Neuronal stem cell (in vitro differentiated cells): ENCODE data around the gene TAPT1.
A peak's percentile ranks its signal among the peaks of the same experiment; 100 is the strongest.

ENCODE experiments used
- DNase-seq: peaks from one replicate; pipeline ENCODE4 v3.0.0-alpha.2; 2013; ENCODE audit warnings: low spot score
- H2AFZ ChIP-seq: one replicate; pipeline ENCODE4 v1.6.1; 2013; ENCODE audit warnings: mild to moderate bottlenecking, low read length, inconsistent platforms
- H2AK5ac ChIP-seq: 2 replicates; pipeline ENCODE4 v1.6.1; 2013; ENCODE audit warnings: low read depth, mild to moderate bottlenecking, inconsistent platforms, low read length, moderate library complexity, mixed read lengths
- H2BK120ac ChIP-seq: 2 replicates; pipeline ENCODE4 v1.6.1; 2013; ENCODE audit warnings: low read depth, mild to moderate bottlenecking, inconsistent platforms, low read length, moderate library complexity, mixed read lengths
- H2BK12ac ChIP-seq: one replicate; pipeline ENCODE4 v1.6.1; 2013; ENCODE audit warnings: low read length, inconsistent platforms
- H2BK15ac ChIP-seq: 2 replicates; pipeline ENCODE4 v1.6.1; 2013; ENCODE audit warnings: mild to moderate bottlenecking, low read length, inconsistent platforms, mixed read lengths
- H2BK5ac ChIP-seq: one replicate; pipeline ENCODE4 v1.6.1; 2013; ENCODE audit warnings: inconsistent platforms, mild to moderate bottlenecking, low read length, moderate library complexity
- H3K14ac ChIP-seq: one replicate; pipeline ENCODE4 v1.6.1; 2013; ENCODE audit warnings: low read length, inconsistent platforms
- H3K18ac ChIP-seq: 2 replicates; pipeline ENCODE4 v1.6.1; 2013; ENCODE audit warnings: low read length, inconsistent platforms
- H3K23ac ChIP-seq: 2 replicates; pipeline ENCODE4 v1.6.1; 2013; ENCODE audit warnings: low read depth, mild to moderate bottlenecking, mixed read lengths, low read length, inconsistent platforms; ENCODE audit not compliant: poor library complexity
- H3K27ac ChIP-seq: replicated peaks from 3 replicates; pipeline ENCODE4 v1.5.1; 2013; ENCODE audit warnings: low read length, inconsistent platforms
- H3K27me3 ChIP-seq, 3 experiments: 2 replicates each; pipeline ENCODE4 v1.6.1; 2013; ENCODE audit warnings: low read length in 3 of 3, mild to moderate bottlenecking in 2 of 3, inconsistent platforms in 1 of 3, low read depth in 1 of 3, mixed read lengths in 1 of 3, moderate library complexity in 1 of 3; ENCODE audit not compliant: control insufficient read depth in 3 of 3, insufficient read depth in 3 of 3
- H3K36me3 ChIP-seq, 2 donors: replicated peaks in 1 of 2; 2 replicates each; pipeline ENCODE4 v1.6.1; 2013; ENCODE audit warnings: low read length in 2 of 2; ENCODE audit not compliant: control insufficient read depth in 2 of 2, insufficient read depth in 2 of 2
- H3K4ac ChIP-seq: 2 replicates; pipeline ENCODE4 v1.6.1; 2013; ENCODE audit warnings: inconsistent platforms, mild to moderate bottlenecking, low read length, moderate library complexity
- H3K4me1 ChIP-seq, 2 donors: 1 replicate in 1 of 2; 2 replicates in 1 of 2; pipeline ENCODE4 v1.6.1; 2013; ENCODE audit warnings: low read length in 2 of 2, low read depth in 1 of 2; ENCODE audit not compliant: control insufficient read depth in 2 of 2, insufficient read depth in 1 of 2
- H3K4me2 ChIP-seq: one replicate; pipeline ENCODE4 v1.6.1; 2013; ENCODE audit warnings: mild to moderate bottlenecking, low read length, inconsistent platforms; ENCODE audit not compliant: insufficient read depth, poor library complexity, severe bottlenecking
- H3K4me3 ChIP-seq, 2 donors: 2 replicates each; pipeline ENCODE4 v1.5.1; 2013; ENCODE audit warnings: low read length in 2 of 2, mild to moderate bottlenecking in 2 of 2, inconsistent platforms in 1 of 2, moderate library complexity in 1 of 2
- H3K79me1 ChIP-seq: one replicate; pipeline ENCODE4 v1.6.1; 2013; ENCODE audit warnings: low read depth, mild to moderate bottlenecking, inconsistent platforms, low read length, moderate library complexity
- H3K9ac ChIP-seq: one replicate; pipeline ENCODE4 v1.6.1; 2013; ENCODE audit warnings: mild to moderate bottlenecking, low read depth, low read length, inconsistent platforms; ENCODE audit not compliant: poor library complexity
- H3K9me3 ChIP-seq, 2 donors: replicated peaks in 1 of 2; 2 replicates each; pipeline versions ENCODE3 to v1.6.1; 2013; ENCODE audit warnings: low read length in 2 of 2, mild to moderate bottlenecking in 2 of 2, inconsistent platforms in 1 of 2, low read depth in 1 of 2, mixed read lengths in 1 of 2, moderate library complexity in 1 of 2; ENCODE audit not compliant: control insufficient read depth in 2 of 2, insufficient read depth in 1 of 2
- H4K8ac ChIP-seq: one replicate; pipeline ENCODE4 v1.6.1; 2013; ENCODE audit warnings: low read depth, mild to moderate bottlenecking, inconsistent platforms, low read length, moderate library complexity
- H4K91ac ChIP-seq: one replicate; pipeline ENCODE4 v1.6.1; 2013; ENCODE audit warnings: low read length, low read depth, mild to moderate bottlenecking, inconsistent platforms; ENCODE audit not compliant: poor library complexity
- WGBS, 2 donors: extraction: QIAGEN DNeasy Blood & Tissue Kit; methylation state at CpG; one replicate each; pipeline ENCODE4 v1.1.7; 2013; ENCODE audit warnings: missing lambda C conversion rate in 2 of 2, mixed read lengths in 1 of 2; ENCODE audit not compliant: insufficient read length in 2 of 2, insufficient replicate concordance in 1 of 2; ENCODE audit errors: extremely low coverage in 2 of 2; 5-methylcytosine and 5-hydroxymethylcytosine counted together

TAPT1 gene

GRCh38 chr4:16224264-16225166 is 1.8 kb downstream of the TAPT1 start:
- H3K27ac ChIP-seq: no peak overlapping the region

DNA sequence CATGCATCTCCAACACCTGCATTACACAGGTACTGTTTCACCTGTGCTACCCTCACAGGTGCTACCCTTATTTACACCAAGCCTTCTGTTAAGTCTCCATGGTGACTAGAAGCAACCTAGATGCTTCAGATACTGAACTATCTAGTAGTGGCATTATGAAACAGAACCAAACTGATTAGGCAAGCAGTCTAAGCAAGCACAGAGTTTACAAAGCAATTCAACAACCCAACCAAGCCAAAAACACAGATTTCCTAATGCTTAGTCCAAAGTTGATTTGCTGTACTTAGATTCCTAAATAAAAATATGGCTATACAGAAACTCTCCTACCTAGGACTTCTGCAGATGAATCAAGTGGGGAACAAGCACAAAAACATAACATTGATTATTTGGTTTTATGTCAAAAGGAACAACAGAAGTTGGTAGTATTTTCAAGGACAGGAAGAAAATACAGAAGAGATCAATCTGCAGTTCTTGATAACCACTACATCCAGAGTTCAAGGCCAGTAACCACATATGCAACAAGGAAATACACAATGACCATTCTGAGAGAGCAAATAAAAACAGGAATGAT is 3.2 kb downstream of the TAPT1 start:
- Histone ChIP-seq H2BK15ac (no peak overlapping the region), H3K4ac (no peak overlapping the region), H2BK5ac (no peak overlapping the region), H3K79me1 (peaks cover 5% of the 10 kb centered on the region), H3K23ac (no peak overlapping the region), H2BK120ac (no peak overlapping the region), H4K8ac (no peak overlapping the region), H4K91ac (no peak overlapping the region), H2AK5ac (no peak overlapping the region), H3K27ac (no peak overlapping the region), H3K27me3 (no peaks in the 10 kb centered on the region), H3K4me2 (no peak overlapping the region), H3K9ac (no peak overlapping the region), H3K4me3 (no peak overlapping the region), H3K18ac (no peak overlapping the region), H2BK12ac (no peak overlapping the region), H3K9me3 (no peaks in the 10 kb centered on the region), H3K36me3 (peaks cover 0 to 4% of the 10 kb centered on the region in 2 donors), H2AFZ (no peak overlapping the region), H3K4me1 (peaks cover 2 to 6% of the 10 kb centered on the region in 2 donors), H3K14ac (no peak overlapping the region)
- DNase-seq: no peak

More at GRCh38 chr4:16224264-16225166, 1.8 kb downstream of the TAPT1 start:
- Histone ChIP-seq H2AK5ac (no peak overlapping the region), H3K4me2 (no peak overlapping the region), H3K4me1 (peaks cover 2 to 6% of the 10 kb centered on the region in 2 donors), H3K36me3 (peaks cover 0 to 4% of the 10 kb centered on the region in 2 donors), H4K8ac (no peak overlapping the region), H3K9ac (no peak overlapping the region), H4K91ac (no peak overlapping the region), H3K79me1 (peaks cover 5% of the 10 kb centered on the region), H3K4me3 (peak overlapping the region in 1 of 2 donors; percentile 87), H3K14ac (no peak overlapping the region), H3K23ac (no peak overlapping the region), H2BK5ac (no peak overlapping the region), H3K18ac (no peak overlapping the region), H3K27me3 (no peaks in the 10 kb centered on the region), H2BK120ac (no peak overlapping the region), H3K4ac (no peak overlapping the region), H2AFZ (no peak overlapping the region), H3K9me3 (no peaks in the 10 kb centered on the region), H2BK12ac (no peak overlapping the region), H2BK15ac (no peak overlapping the region)
- no CpG with 5 or more reads among the region's 6 CpGs for WGBS, 2 donors
- no peak for DNase-seq

DNA sequence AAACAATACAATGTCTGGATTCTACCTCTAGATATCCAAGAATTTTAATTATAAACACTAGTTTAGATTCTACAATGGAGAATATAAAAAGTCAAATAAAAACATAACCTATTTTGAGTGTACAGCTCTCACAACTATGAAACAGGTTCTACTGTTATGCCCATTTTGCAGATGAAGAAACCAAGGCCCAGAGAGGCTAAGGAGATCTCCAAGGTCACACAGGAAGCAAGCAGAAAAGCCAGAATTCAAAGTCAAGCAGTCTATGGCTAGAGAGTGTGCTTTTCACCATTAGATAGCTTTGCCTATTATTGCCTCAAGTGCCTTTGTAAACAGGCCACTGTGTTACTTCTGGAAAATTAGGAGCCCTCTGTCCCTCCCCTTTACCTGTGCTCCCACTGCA is 7.3 kb downstream of the TAPT1 start:
- DNase-seq: no peak
- no peaks in the 10 kb centered on the region for H3K27me3 ChIP-seq

DNA sequence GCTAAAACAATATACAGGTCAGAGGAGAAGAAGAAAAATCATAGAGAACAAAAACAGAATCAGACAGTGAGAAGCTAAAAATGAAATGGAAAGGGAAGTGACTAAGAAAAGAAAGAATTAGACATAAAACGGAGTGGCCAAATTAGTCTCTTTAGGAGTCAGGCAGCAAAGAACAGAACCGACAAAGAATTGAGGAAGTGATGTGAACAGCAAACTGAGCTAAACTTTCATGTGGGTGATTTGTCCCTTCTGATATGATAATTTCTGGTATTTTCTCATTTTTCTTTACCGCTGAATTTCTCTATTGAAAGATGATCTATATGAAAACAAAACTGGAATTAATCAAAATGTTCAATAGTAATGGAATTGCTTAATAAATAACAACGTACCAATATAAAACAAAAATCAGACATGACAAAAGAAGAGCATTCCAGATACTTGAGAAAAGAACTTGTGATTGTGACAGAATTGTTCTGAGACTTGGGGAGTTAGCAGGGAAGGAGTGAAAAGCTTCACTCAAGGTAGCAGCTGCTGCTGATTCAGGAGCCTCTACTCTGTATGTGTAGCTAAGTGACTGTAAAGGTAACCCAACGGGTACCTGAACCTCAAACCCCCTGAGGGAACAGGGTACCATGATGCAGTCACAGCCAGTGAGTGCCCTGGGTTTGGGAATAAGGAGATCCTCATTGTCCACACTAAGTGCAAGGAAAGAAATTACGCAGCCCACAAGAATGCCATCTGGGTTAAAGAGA is 8.8 kb downstream of the TAPT1 start:
- Histone ChIP-seq H3K79me1 (peaks cover 2% of the 10 kb centered on the region), H2BK120ac (no peak overlapping the region), H3K36me3 (peaks cover 0 to 13% of the 10 kb centered on the region in 2 donors), H3K18ac (no peak overlapping the region), H3K23ac (no peak overlapping the region), H3K27me3 (no peaks in the 10 kb centered on the region), H3K4ac (no peak overlapping the region), H3K4me2 (no peak overlapping the region), H4K91ac (no peak overlapping the region), H2BK12ac (no peak overlapping the region), H2BK5ac (no peak overlapping the region), H3K27ac (no peak overlapping the region), H2BK15ac (no peak overlapping the region), H2AK5ac (no peak overlapping the region), H3K9me3 (no peaks in the 10 kb centered on the region), H3K14ac (no peak overlapping the region), H2AFZ (no peak overlapping the region), H3K9ac (no peak overlapping the region), H3K4me3 (no peak overlapping the region), H3K4me1 (no peaks in the 10 kb centered on the region), H4K8ac (no peak overlapping the region)
- no CpG with 5 or more reads among the region's 6 CpGs for WGBS, 2 donors
- DNase-seq: no peak

More for the DNA sequence above, 7.3 kb downstream of the TAPT1 start:
- H3K4me1 ChIP-seq: no peaks in the 10 kb centered on the region
- no peak overlapping the region for H3K18ac ChIP-seq
- H2BK120ac ChIP-seq: no peak overlapping the region
- H2BK5ac ChIP-seq: no peak overlapping the region
- no peak overlapping the region for H3K4me3 ChIP-seq
- no peak overlapping the region for H2BK12ac ChIP-seq
- no peak overlapping the region for H4K8ac ChIP-seq
- H3K4ac ChIP-seq: no peak overlapping the region
- no peak overlapping the region for H2AK5ac ChIP-seq
- no peak overlapping the region for H2AFZ ChIP-seq
- H3K9me3 ChIP-seq: no peaks in the 10 kb centered on the region
- H3K27ac ChIP-seq: no peak overlapping the region
- no peak overlapping the region for H3K14ac ChIP-seq
- H3K4me2 ChIP-seq: no peak overlapping the region
- peaks cover 2% of the 10 kb centered on the region for H3K79me1 ChIP-seq
- H3K36me3 ChIP-seq: peaks cover 0 to 6% of the 10 kb centered on the region in 2 donors
- H2BK15ac ChIP-seq: no peak overlapping the region
- H3K23ac ChIP-seq: no peak overlapping the region
- H4K91ac ChIP-seq: no peak overlapping the region
- no peak overlapping the region for H3K9ac ChIP-seq
